NB4 (cell line): ENCODE data around the gene LMTK3.

Source experiments
- DNase-seq: peaks from one replicate; pipeline ENCODE4 v3.0.0; 2010; ENCODE audit warnings: low read depth
- H3K4me3 ChIP-seq: one replicate; pipeline ENCODE4 v1.5.1; 2011; ENCODE audit warnings: mild to moderate bottlenecking, low read depth, low read length, moderate library complexity
- MYC ChIP-seq: IDR thresholded peaks from 2 replicates; pipeline ENCODE4 v1.6.1; 2011; ENCODE audit warnings: low read depth, low read length
- POLR2A ChIP-seq: IDR thresholded peaks from 2 replicates; pipeline ENCODE4 v1.6.1; 2011; ENCODE audit warnings: mild to moderate bottlenecking; ENCODE audit not compliant: insufficient read length; ENCODE audit errors: extremely low read depth
- TF ChIP-seq, protein P1 (sequence below): IDR thresholded peaks from one replicate; pipeline ENCODE4 v1.5.1; 2012; ENCODE audit warnings: low read depth, low read length
- TF ChIP-seq, protein P2 (sequence below): IDR thresholded peaks from 2 replicates; pipeline ENCODE4 v1.6.1; 2011; ENCODE audit warnings: low read depth, low read length

LMTK3 gene

DNA sequence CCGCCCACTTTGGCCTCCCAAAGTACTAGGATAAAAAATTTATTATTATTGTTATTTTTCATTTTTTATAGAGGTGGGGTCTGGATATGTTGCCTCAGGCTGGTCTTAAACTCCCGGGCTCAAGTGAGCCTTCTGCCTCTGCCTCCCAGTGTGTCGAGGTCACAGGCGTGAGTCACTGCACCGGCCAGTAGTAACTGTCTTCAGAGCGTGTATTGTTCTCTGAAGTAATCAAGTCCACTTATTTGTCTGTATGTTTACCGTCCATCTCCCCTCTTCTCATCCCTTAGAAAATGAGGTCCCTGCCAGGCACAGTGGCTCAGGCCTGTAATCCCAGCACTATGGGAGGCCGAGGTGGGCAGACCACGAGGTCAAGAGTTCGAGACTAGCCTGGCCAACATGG lies 22.1 kb upstream of the LMTK3 start:
- H3K4me3 ChIP-seq = no peak overlapping the region
- DNase-seq = peak; percentile 43
- TF ChIP-seq, protein P1, sequence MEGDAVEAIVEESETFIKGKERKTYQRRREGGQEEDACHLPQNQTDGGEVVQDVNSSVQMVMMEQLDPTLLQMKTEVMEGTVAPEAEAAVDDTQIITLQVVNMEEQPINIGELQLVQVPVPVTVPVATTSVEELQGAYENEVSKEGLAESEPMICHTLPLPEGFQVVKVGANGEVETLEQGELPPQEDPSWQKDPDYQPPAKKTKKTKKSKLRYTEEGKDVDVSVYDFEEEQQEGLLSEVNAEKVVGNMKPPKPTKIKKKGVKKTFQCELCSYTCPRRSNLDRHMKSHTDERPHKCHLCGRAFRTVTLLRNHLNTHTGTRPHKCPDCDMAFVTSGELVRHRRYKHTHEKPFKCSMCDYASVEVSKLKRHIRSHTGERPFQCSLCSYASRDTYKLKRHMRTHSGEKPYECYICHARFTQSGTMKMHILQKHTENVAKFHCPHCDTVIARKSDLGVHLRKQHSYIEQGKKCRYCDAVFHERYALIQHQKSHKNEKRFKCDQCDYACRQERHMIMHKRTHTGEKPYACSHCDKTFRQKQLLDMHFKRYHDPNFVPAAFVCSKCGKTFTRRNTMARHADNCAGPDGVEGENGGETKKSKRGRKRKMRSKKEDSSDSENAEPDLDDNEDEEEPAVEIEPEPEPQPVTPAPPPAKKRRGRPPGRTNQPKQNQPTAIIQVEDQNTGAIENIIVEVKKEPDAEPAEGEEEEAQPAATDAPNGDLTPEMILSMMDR = no peak
- TF ChIP-seq, protein P2, sequence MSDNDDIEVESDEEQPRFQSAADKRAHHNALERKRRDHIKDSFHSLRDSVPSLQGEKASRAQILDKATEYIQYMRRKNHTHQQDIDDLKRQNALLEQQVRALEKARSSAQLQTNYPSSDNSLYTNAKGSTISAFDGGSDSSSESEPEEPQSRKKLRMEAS = no peak
- TF ChIP-seq POLR2A (no peak), MYC (no peak)

DNA sequence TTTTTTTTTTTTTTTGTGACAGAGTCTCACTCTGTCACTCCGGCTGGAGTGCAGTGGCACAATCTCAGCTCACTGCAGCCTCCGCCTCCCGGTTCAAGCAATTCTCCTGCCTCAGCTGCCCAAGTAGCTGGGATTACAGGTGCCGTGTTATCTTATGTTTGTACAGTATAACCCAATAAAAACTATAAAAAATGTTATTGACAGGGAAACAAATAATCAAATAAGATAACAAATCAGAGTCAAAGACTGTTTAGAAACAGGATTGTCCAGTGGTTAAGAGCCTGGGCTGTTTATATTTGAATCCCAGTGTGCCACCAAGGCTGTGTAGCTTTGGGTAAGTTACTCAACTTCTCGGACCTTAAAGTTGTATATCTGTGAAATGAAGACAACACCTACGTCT lies 19.1 kb upstream of the LMTK3 start:
- DNase-seq = no peak
- H3K4me3 ChIP-seq = no peak overlapping the region
- TF ChIP-seq POLR2A = no peak
- TF ChIP-seq, protein P1 = no peak
- no peak for TF ChIP-seq MYC
- TF ChIP-seq, protein P2 = no peak

DNA sequence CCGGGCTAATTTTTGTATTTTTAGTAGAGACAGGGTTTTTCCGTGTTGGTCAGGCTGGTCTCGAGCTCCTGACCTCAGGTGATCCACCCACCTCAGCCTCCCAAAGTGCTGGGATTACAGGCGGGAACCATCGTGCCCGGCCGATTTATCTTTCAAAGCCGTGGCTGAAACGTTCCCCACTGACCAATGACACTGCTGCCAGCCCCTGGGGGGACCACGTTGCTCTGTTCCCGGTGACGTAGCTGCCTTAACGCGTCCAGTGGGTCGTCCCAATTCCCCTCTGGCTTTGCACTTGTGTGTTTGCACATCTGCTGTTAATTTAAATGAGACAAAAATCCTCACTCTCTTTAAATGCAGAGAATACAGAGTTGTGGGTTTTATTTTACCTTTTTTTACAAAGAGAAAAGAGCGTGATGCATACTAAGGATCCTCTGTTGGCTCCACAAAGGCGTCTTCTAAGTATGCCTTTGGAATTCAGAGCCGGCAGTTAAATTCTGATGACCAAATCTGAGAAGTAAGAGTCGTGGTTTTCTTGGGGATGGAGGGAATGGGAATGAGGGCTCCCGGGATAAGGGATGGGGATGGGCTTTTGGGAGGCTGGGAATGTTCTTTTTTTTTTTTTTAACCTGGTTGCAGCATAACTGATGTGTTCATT lies 18.6 kb upstream of the LMTK3 start:
- no peak overlapping the region for H3K4me3 ChIP-seq
- no peak for DNase-seq
- TF ChIP-seq MYC (no peak), POLR2A (no peak)
- TF ChIP-seq, protein P1 = no peak
- TF ChIP-seq, protein P2 = no peak

DNA sequence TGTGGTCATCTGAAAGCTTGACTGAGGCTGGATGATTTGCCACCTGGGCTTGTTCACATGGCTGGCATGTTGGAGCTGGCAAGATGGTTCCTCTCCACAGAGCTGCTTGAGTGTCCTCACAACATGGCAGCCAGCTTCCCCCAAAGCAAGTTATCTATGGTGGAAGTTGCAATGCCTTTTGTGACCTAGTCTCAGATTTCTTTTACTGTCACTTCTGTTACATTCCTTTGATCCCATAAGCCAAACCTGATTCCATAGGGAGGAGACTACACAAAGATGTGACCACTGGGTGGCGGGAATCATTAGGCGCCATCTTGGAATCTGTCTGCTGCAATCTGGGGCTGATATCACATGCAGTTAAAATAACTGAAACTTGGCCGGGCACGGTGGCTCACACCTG lies 17.5 kb upstream of the LMTK3 start:
- H3K4me3 ChIP-seq = no peak overlapping the region
- TF ChIP-seq, protein P1 = peak; percentile 4
- TF ChIP-seq MYC = no peak
- DNase-seq = no peak

DNA sequence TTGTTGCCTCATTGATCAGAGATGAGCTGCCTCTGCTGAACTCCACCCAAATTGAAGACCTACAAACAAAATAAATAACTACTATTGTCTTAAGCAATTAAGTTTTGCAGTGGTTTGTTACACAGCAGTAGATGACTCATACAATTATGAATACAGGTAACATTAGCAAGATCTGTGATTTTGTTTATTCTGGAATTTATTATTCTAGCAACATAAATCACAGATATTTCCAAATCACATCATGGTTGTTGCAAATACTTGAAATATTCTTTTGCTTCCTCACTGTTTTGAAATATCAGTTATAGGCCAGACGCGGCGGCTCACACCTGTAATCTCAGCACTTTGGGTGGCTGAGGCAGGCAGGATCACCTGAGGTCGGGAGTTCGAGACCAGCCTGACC lies 13.1 kb upstream of the LMTK3 start:
- DNase-seq = no peak
- TF ChIP-seq MYC = no peak
- TF ChIP-seq, protein P1 = no peak
- no peak overlapping the region for H3K4me3 ChIP-seq

DNA sequence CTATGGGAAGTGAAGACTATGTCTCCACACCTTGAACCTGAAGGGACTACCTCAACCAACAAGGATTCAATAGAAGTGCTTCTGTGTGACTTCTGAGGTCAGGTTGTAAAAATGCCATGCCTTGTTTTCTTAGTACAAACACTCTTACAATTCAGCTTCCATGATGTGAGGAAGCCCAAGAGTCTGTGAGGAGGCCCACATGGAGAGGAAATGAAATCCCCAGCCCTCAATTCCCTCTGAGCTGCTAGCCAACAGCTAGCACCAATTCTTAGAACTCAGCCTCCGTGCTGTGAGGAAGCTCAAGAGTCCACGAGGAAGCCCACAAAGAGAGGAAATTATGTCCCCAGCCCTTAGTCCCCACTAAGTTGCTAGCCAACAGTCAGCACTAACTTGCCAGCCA lies 12.6 kb upstream of the LMTK3 start:
- peak; percentile 38 for DNase-seq
- TF ChIP-seq POLR2A = no peak
- TF ChIP-seq, protein P2 = no peak
- TF ChIP-seq, protein P1 = no peak
- no peak for TF ChIP-seq MYC
- no peak overlapping the region for H3K4me3 ChIP-seq
